HEK293 (cell line): Measurements from ENCODE around the gene CPE.

ENCODE experiments used
- CTCF ChIA-PET: fragments of 350-600 bp; formaldehyde crosslinking; extraction: SDS; loops from one replicate; lab custom pipeline; 2021; ENCODE audit warnings: antibody characterized with exemption; lab: Yijun Ruan, JAX
- POLR2A ChIA-PET: fragments of 300-600 bp; formaldehyde crosslinking; extraction: SDS; loops from one replicate; lab custom pipeline; 2020; ENCODE audit warnings: antibody characterized with exemption, inconsistent platforms; lab: Yijun Ruan, JAX
- H3K27ac ChIP-seq: fragments of 200-500 bp; sonication (Bioruptor generic); 2 replicates; pipeline ENCODE4 v1.5.1; 2014; ENCODE audit warnings: low read depth, low read length, control low read depth, inconsistent platforms; ENCODE audit errors: extremely low read depth
- H3K36me3 ChIP-seq, 2 experiments: fragments of 200-500 bp in 1 of 2; sonication (Bioruptor generic) in 1 of 2; 1 replicate in 1 of 2; 2 replicates in 1 of 2; pipeline ENCODE4 v1.5.1; 2014 to 2017; ENCODE audit warnings: inconsistent platforms in 2 of 2, low read length in 2 of 2; ENCODE audit not compliant: control insufficient read depth in 2 of 2, insufficient read depth in 1 of 2
- H3K4me1 ChIP-seq: fragments of 200-500 bp; sonication (Bioruptor generic); 2 replicates; pipeline ENCODE4 v1.5.1; 2014; ENCODE audit warnings: mild to moderate bottlenecking, low read length, inconsistent platforms; ENCODE audit not compliant: control insufficient read depth, insufficient read depth
- H3K4me3 ChIP-seq: 2 replicates; pipeline ENCODE4 v1.5.1; 2011; ENCODE audit warnings: low read depth, mild to moderate bottlenecking, control low read depth, low read length, moderate library complexity
- H3K9me3 ChIP-seq: fragments of 200-500 bp; sonication (Bioruptor generic); 2 replicates; pipeline ENCODE4 v1.5.1; 2014; ENCODE audit warnings: low read depth, low read length, inconsistent platforms; ENCODE audit not compliant: control insufficient read depth, insufficient read depth
- GLI4 ChIP-seq: fragments of 450-650 bp; formaldehyde crosslinking; IDR thresholded peaks from 2 replicates; pipeline ENCODE4 v1.5.1; 2016; ENCODE audit warnings: missing biosample characterization, missing genetic modification characterization
- MZF1 ChIP-seq: fragments of 450-650 bp; formaldehyde crosslinking; IDR thresholded peaks from 2 replicates; pipeline ENCODE4 v1.5.1; 2017; ENCODE audit warnings: missing biosample characterization, missing genetic modification characterization, borderline replicate concordance
- ZNF10 ChIP-seq: fragments of 450-650 bp; formaldehyde crosslinking; IDR thresholded peaks from 2 replicates; pipeline ENCODE4 v1.5.1; 2017; ENCODE audit warnings: missing biosample characterization, missing genetic modification characterization
- ZNF112 ChIP-seq: fragments of 450-650 bp; formaldehyde crosslinking; IDR thresholded peaks from 2 replicates; pipeline ENCODE4 v1.5.0; 2017; ENCODE audit warnings: missing biosample characterization, missing genetic modification characterization
- ZNF121 ChIP-seq: fragments of 450-650 bp; formaldehyde crosslinking; IDR thresholded peaks from 2 replicates; pipeline ENCODE4 v1.5.1; 2016; ENCODE audit warnings: missing biosample characterization, missing genetic modification characterization
- ZNF175 ChIP-seq: fragments of 450-650 bp; formaldehyde crosslinking; IDR thresholded peaks from 2 replicates; pipeline ENCODE4 v1.5.1; 2016; ENCODE audit warnings: missing biosample characterization, missing genetic modification characterization
- ZNF280C ChIP-seq: fragments of 450-650 bp; formaldehyde crosslinking; IDR thresholded peaks from 2 replicates; pipeline ENCODE4 v1.5.1; 2016; ENCODE audit warnings: missing biosample characterization, missing genetic modification characterization
- ZNF362 ChIP-seq: fragments of 450-650 bp; formaldehyde crosslinking; IDR thresholded peaks from 2 replicates; pipeline ENCODE4 v1.5.1; 2016; ENCODE audit warnings: missing biosample characterization, missing genetic modification characterization
- ZNF416 ChIP-seq: fragments of 450-650 bp; formaldehyde crosslinking; IDR thresholded peaks from 2 replicates; pipeline ENCODE4 v1.5.1; 2016; ENCODE audit warnings: missing biosample characterization, missing genetic modification characterization
- ZNF449 ChIP-seq: fragments of 450-650 bp; formaldehyde crosslinking; IDR thresholded peaks from 2 replicates; pipeline ENCODE4 v1.5.1; 2017; ENCODE audit warnings: missing biosample characterization, mild to moderate bottlenecking, missing genetic modification characterization, moderate library complexity
- ZNF514 ChIP-seq: fragments of 450-650 bp; formaldehyde crosslinking; IDR thresholded peaks from 2 replicates; pipeline ENCODE4 v1.5.1; 2016; ENCODE audit warnings: missing biosample characterization, missing genetic modification characterization
- ZNF561 ChIP-seq: fragments of 450-650 bp; IDR thresholded peaks from 2 replicates; pipeline ENCODE4 v1.5.1; 2018; ENCODE audit warnings: missing biosample characterization, missing genetic modification characterization, borderline replicate concordance
- ZNF660 ChIP-seq: fragments of 450-650 bp; IDR thresholded peaks from 2 replicates; pipeline ENCODE4 v1.5.1; 2018; ENCODE audit warnings: missing biosample characterization, mild to moderate bottlenecking, missing genetic modification characterization
- ZNF677 ChIP-seq: fragments of 450-650 bp; IDR thresholded peaks from 2 replicates; pipeline ENCODE4 v1.5.0; 2018; ENCODE audit warnings: missing biosample characterization, mild to moderate bottlenecking, missing genetic modification characterization, moderate library complexity
- ZNF768 ChIP-seq: fragments of 450-650 bp; formaldehyde crosslinking; IDR thresholded peaks from 2 replicates; pipeline ENCODE4 v1.5.1; 2018; ENCODE audit warnings: missing biosample characterization, mild to moderate bottlenecking, missing genetic modification characterization
- ZSCAN18 ChIP-seq: fragments of 450-650 bp; formaldehyde crosslinking; IDR thresholded peaks from 2 replicates; pipeline ENCODE4 v1.5.1; 2016; ENCODE audit warnings: missing biosample characterization, missing genetic modification characterization
- TF ChIP-seq, protein P1 (sequence below): fragments of 450-650 bp; formaldehyde crosslinking; IDR thresholded peaks from 2 replicates; pipeline ENCODE4 v1.5.1; 2017; ENCODE audit warnings: missing biosample characterization, missing genetic modification characterization

The CPE gene

GRCh38 chr4:165382640-165383039 is 3.8 kb downstream of the CPE start:
- Histone ChIP-seq H3K4me3 (no peak overlapping the region), H3K4me1 (peaks cover 37% of the 10 kb centered on the region), H3K27ac (no peak overlapping the region), H3K9me3 (no peaks in the 10 kb centered on the region)
- ChIA-PET CTCF (interaction anchor here (0.7 to 2.8 kb wide), 3 partner anchors 10 to 79 kb away, joined by 3 to 15 read pairs (median 3); no protein-coding TSS in a partner anchor), POLR2A (no interaction called here)
- TF ChIP-seq ZNF280C (tag by site-specific recombination) (no peak), ZNF768 (tag by site-specific recombination) (no peak), ZNF677 (tag by site-specific recombination) (no peak), ZNF362 (tag by site-specific recombination) (no peak), ZNF514 (tag by site-specific recombination) (no peak), GLI4 (no peak), ZNF10 (no peak), ZNF660 (tag by site-specific recombination) (no peak), ZNF112 (tag by site-specific recombination) (no peak), ZNF561 (no peak)
- TF ChIP-seq, all 188 proteins: peak for 0
- no peaks in the 10 kb centered on the region for H3K36me3 ChIP-seq

DNA sequence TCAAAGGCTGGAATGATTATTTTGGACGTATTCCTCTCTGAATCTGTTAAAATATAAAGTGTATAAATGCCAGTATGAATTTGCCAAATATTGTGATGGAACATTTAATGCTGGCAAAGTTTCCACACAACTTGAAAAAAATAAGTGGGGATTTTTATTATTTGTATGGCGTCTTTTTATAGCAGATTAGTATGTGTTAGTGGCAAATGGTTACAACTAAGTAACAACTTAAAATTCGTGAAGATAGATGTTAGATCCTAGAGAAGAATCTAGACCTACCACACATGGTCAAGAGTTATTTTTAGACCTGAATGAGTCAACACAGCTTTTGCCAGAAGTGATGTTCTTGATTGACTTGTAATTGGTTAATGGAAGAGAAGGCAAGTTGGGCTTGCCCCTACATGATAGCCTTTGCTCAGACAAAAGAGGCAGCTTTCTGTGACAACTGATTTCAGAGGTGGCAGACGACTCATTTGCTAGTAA is 4.8 kb downstream of the CPE start:
- Histone ChIP-seq H3K27ac (no peak overlapping the region), H3K36me3 (no peaks in the 10 kb centered on the region), H3K4me3 (no peak overlapping the region), H3K4me1 (peaks cover 36% of the 10 kb centered on the region), H3K9me3 (no peaks in the 10 kb centered on the region)
- TF ChIP-seq ZNF449 (tag by site-specific recombination), result peak; percentile 80; the same call in 1 of the 2 replicates
- TF ChIP-seq MZF1 (tag by site-specific recombination), result peak; percentile 22; the same call in 1 of the 2 replicates
- no peak for TF ChIP-seq ZSCAN18
- ChIA-PET POLR2A (no interaction called here), CTCF (interaction anchor here (0.8 to 2.8 kb wide), 5 partner anchors 9 to 253 kb away, joined by 3 to 15 read pairs (median 5); no protein-coding TSS in a partner anchor)

- Histone ChIP-seq H3K36me3 (no peaks in the 10 kb centered on the region), H3K9me3 (no peaks in the 10 kb centered on the region), H3K27ac (peak overlapping the region; percentile 34; the same call in 1 of the 2 replicates), H3K4me1 (peaks cover 40% of the 10 kb centered on the region), H3K4me3 (no peak overlapping the region)
- ChIA-PET POLR2A (interaction anchor here (0.6 kb wide), 1 partner anchor 19 kb away, joined by 4 read pairs; no protein-coding TSS in a partner anchor), CTCF (interaction anchor here (0.6 to 2.8 kb wide), 7 partner anchors 9 to 80 kb away, joined by 3 to 15 read pairs (median 6); no protein-coding TSS in a partner anchor)
- TF ChIP-seq ZNF175 (tag by site-specific recombination) (no peak), ZNF121 (0 out of 2 replicates have a peak, but pooled peaks have one; percentile 30), ZNF416 (no peak)
- TF ChIP-seq, protein P1, sequence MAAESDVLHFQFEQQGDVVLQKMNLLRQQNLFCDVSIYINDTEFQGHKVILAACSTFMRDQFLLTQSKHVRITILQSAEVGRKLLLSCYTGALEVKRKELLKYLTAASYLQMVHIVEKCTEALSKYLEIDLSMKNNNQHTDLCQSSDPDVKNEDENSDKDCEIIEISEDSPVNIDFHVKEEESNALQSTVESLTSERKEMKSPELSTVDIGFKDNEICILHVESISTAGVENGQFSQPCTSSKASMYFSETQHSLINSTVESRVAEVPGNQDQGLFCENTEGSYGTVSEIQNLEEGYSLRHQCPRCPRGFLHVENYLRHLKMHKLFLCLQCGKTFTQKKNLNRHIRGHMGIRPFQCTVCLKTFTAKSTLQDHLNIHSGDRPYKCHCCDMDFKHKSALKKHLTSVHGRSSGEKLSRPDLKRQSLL (tag by site-specific recombination), result peak; percentile 46; the same call in 1 of the 2 replicates
These were observed 5.4 kb downstream of the CPE start for GRCh38 chr4:165384186-165384585.
